HepG2 (cell line): Measurements from ENCODE around the gene PPY. TPM values are rescaled to one million over a fixed set of nuclear protein-coding genes. Genes with fewer than 3 reads are reported as not detected.

Experiments
- ATAC-seq: fragments of 200-7000 bp; cut with Tn5 transposase; 3 replicates; pipeline ENCODE4 v1.9.1; 2020; ENCODE audit warnings: mild to moderate bottlenecking, moderate library complexity
- BruUV-seq: library from RNA; stranded (reverse); fragments of 400-500 nt; replicated peaks from 2 replicates; lab custom pipeline; 2021; lab: Mats Ljungman, UMichigan
- CTCF ChIA-PET: fragments of 300-600 bp; formaldehyde crosslinking; extraction: SDS; loops from one replicate; lab custom pipeline; 2021; ENCODE audit warnings: low total read pairs, inconsistent platforms, low intra/inter-chr PET ratio; lab: Yijun Ruan, JAX
- POLR2A ChIA-PET: fragments of 350-600 bp; sonication (Branson Sonifier 250); formaldehyde crosslinking; loops from one replicate; lab custom pipeline; 2020; ENCODE audit warnings: antibody characterized with exemption, inconsistent platforms; lab: Yijun Ruan, JAX
- DNase-seq: peaks from one replicate; pipeline ENCODE4 v3.0.0-alpha.2; 2015; ENCODE audit warnings: low spot score
- FAIRE-seq: peaks from 3 replicates; lab custom pipeline; 2011; peaks lifted over from hg19 to GRCh38; lab: Jason Lieb, UNC
- H2AFZ ChIP-seq: one replicate; pipeline ENCODE4 v1.6.1; 2011; ENCODE audit warnings: low read length, inconsistent platforms
- H3K27ac ChIP-seq: fragments of 300-600 bp; 3 replicates; pipeline ENCODE4 v1.8.0; 2011; ENCODE audit warnings: mixed run types, mild to moderate bottlenecking, mixed read lengths, low read length, inconsistent platforms; ENCODE audit not compliant: insufficient read depth; ENCODE audit errors: extremely low read length
- H3K27me3 ChIP-seq, 2 experiments: fragments of 200-600 bp in 1 of 2; 2 replicates in 1 of 2; 3 replicates in 1 of 2; pipeline versions ENCODE4 v1.6.0 to v1.8.0; 2011; ENCODE audit warnings: low read length in 2 of 2, mild to moderate bottlenecking in 2 of 2, moderate library complexity in 2 of 2, inconsistent platforms in 1 of 2; ENCODE audit not compliant: insufficient read depth in 2 of 2, control insufficient read depth in 1 of 2
- H3K36me3 ChIP-seq, 2 experiments: fragments of 200-600 bp in 1 of 2; replicated peaks in 1 of 2; 2 replicates in 1 of 2; 3 replicates in 1 of 2; pipeline versions ENCODE4 v1.5.1 to v1.8.0; 2011; ENCODE audit warnings: low read length in 2 of 2, inconsistent platforms in 1 of 2; ENCODE audit not compliant: insufficient read depth in 2 of 2, control insufficient read depth in 1 of 2
- H3K4me1 ChIP-seq: 2 replicates; pipeline ENCODE4 v1.5.1; 2012; ENCODE audit warnings: low read length, inconsistent platforms; ENCODE audit not compliant: insufficient read depth
- H3K4me2 ChIP-seq: 2 replicates; pipeline ENCODE4 v1.6.0; 2011; ENCODE audit warnings: low read depth, low read length, inconsistent platforms
- H3K4me3 ChIP-seq, 3 experiments: fragments of 200-600 bp in 1 of 3; sonication (generic), shearing (Covaris generic) in 1 of 3; replicated peaks in 1 of 3; 2 replicates each; pipeline ENCODE4 v1.5.1; 2011 to 2016; ENCODE audit warnings: low read length in 3 of 3, inconsistent platforms in 2 of 3, low read depth in 2 of 3, mild to moderate bottlenecking in 2 of 3, control low read depth in 1 of 3, mixed read lengths in 1 of 3; ENCODE audit not compliant: insufficient read depth in 1 of 3
- H3K79me2 ChIP-seq: one replicate; pipeline ENCODE4 v1.6.1; 2011; ENCODE audit warnings: low read length, inconsistent platforms; ENCODE audit not compliant: insufficient read depth
- H3K9ac ChIP-seq: 2 replicates; pipeline ENCODE4 v1.6.0; 2011; ENCODE audit warnings: mild to moderate bottlenecking, low read depth, low read length, inconsistent platforms; ENCODE audit not compliant: insufficient read depth
- H3K9me3 ChIP-seq: 2 replicates; pipeline ENCODE4 v1.5.1; 2012; ENCODE audit warnings: mild to moderate bottlenecking, low read length
- H4K20me1 ChIP-seq: 2 replicates; pipeline ENCODE4 v1.6.0; 2011; ENCODE audit warnings: inconsistent platforms, mild to moderate bottlenecking, low read length, moderate library complexity; ENCODE audit not compliant: insufficient read depth
- CENPT ChIP-seq: sonication (generic); formaldehyde crosslinking; IDR thresholded peaks from 2 replicates; pipeline ENCODE4 v1.8.0; 2022; ENCODE audit warnings: low read depth, mild to moderate bottlenecking, moderate library complexity, missing genetic modification reagents
- FOXC1 ChIP-seq: sonication (generic); formaldehyde crosslinking; IDR thresholded peaks from 2 replicates; pipeline ENCODE4 v1.8.0; 2022; ENCODE audit warnings: mild to moderate bottlenecking, missing genetic modification reagents, borderline replicate concordance
- HDAC1 ChIP-seq: sonication (generic); formaldehyde crosslinking; IDR thresholded peaks from 2 replicates; pipeline ENCODE4 v1.5.1; 2020; ENCODE audit warnings: mild to moderate bottlenecking, missing genetic modification reagents
- HDAC2 ChIP-seq: sonication (generic); formaldehyde crosslinking; IDR thresholded peaks from 2 replicates; pipeline ENCODE4 v1.4.0; 2020; ENCODE audit warnings: missing genetic modification reagents
- KAT8 ChIP-seq: IDR thresholded peaks from 2 replicates; pipeline ENCODE4 v1.6.1; 2016; ENCODE audit warnings: missing genetic modification reagents, missing compliant biosample characterization
- NR3C1 ChIP-seq: sonication (generic); formaldehyde crosslinking; IDR thresholded peaks from 2 replicates; pipeline ENCODE4 v1.4.0; 2020; ENCODE audit warnings: missing genetic modification reagents
- PCBP2 ChIP-seq: fragments of 200-400 bp; formaldehyde crosslinking; optimal IDR thresholded peaks from 2 replicates; pipeline ENCODE3; 2018; ENCODE audit warnings: low read length, low read depth; ENCODE audit not compliant: poor library complexity, severe bottlenecking
- RFX5 ChIP-seq: IDR thresholded peaks from 2 replicates; pipeline ENCODE4 v1.6.1; 2011; ENCODE audit warnings: low read depth, low read length, improper control_type of control experiment
- STAG1 ChIP-seq: sonication (generic); formaldehyde crosslinking; IDR thresholded peaks from 2 replicates; pipeline ENCODE4 v1.4.0; 2020; ENCODE audit warnings: missing genetic modification reagents
- STAT5B ChIP-seq: sonication (generic); formaldehyde crosslinking; IDR thresholded peaks from 2 replicates; pipeline ENCODE4 v1.4.0; 2020; ENCODE audit warnings: missing genetic modification reagents
- SUZ12 ChIP-seq: fragments of 150-350 bp; IDR thresholded peaks from 2 replicates; pipeline ENCODE4 v1.6.1; 2014; ENCODE audit warnings: low read depth, low read length
- ZIK1 ChIP-seq: sonication (generic); formaldehyde crosslinking; IDR thresholded peaks from 2 replicates; pipeline ENCODE4 v1.5.0; 2020; ENCODE audit warnings: mild to moderate bottlenecking, low read depth, missing genetic modification reagents, borderline replicate concordance
- ZNF446 ChIP-seq: sonication (generic); formaldehyde crosslinking; IDR thresholded peaks from 2 replicates; pipeline ENCODE4 v1.5.0; 2020; ENCODE audit warnings: mild to moderate bottlenecking, missing genetic modification reagents
- ZNF589 ChIP-seq: sonication (generic); formaldehyde crosslinking; conservative IDR thresholded peaks from 2 replicates; pipeline ENCODE4 v1.8.0; 2022; ENCODE audit warnings: mild to moderate bottlenecking, moderate library complexity, missing genetic modification reagents
- ZNF780A ChIP-seq: sonication (generic); formaldehyde crosslinking; IDR thresholded peaks from 2 replicates; pipeline ENCODE4 v1.8.0; 2022; ENCODE audit warnings: mild to moderate bottlenecking, missing genetic modification reagents, moderate library complexity
- WGBS: methylation state at CpG from one replicate; pipeline ENCODE4 v1.1.6; 2017; ENCODE audit warnings: low lambda C conversion rate; 5-methylcytosine and 5-hydroxymethylcytosine counted together
- in situ Hi-C: cut with HindIII; loops from 2 replicates; pipeline ENCODE4 v1.10.0; 2017; ENCODE audit warnings: low pct_unique_long_range_greater_than_20kb; ENCODE audit not compliant: extremely low pct_ligation_motif_present
- intact Hi-C: fragments of 100-400 bp; cut with micrococcal nuclease; formaldehyde crosslinking; loops from one replicate; pipeline ENCODE4 v1.10.0; 2022; ENCODE audit not compliant: unreplicated experiment
- polyA plus RNA-seq, 8 experiments: library from polyadenylated mRNA; depleted of rRNA in 3 of 8; stranded (reverse) in 7 of 8; unstranded in 1 of 8; fragments of >200 nt; fragmentation: Illumina TruSeq in 4 of 8; extraction: Trizol in 4 of 8; gene quantifications; 2 replicates each; pipeline versions ENCODE4 v1.2.1 to v1.2.3, GENCODE V29; 2011 to 2016; ENCODE audit warnings: low read depth in 4 of 8, missing spikeins in 1 of 8, mixed read lengths in 1 of 8; ENCODE audit not compliant: insufficient read depth in 1 of 8
- total RNA-seq, 5 experiments: library from RNA; depleted of rRNA; stranded (reverse); fragments of >200 nt; fragmentation: Illumina TruSeq; extraction: Trizol; gene quantifications; 2 replicates each; pipeline ENCODE4 v1.2.3, GENCODE V29; 2016; ENCODE audit warnings: low read depth in 1 of 5
- TF ChIP-seq, protein P1 (sequence below): IDR thresholded peaks from 2 replicates; pipeline ENCODE4 v1.6.1; 2016; ENCODE audit warnings: low read depth, borderline replicate concordance
- TF ChIP-seq, protein P2 (sequence below): sonication (generic); formaldehyde crosslinking; IDR thresholded peaks from 2 replicates; pipeline ENCODE4 v1.4.0; 2020; ENCODE audit warnings: missing genetic modification reagents, borderline replicate concordance
- TF ChIP-seq, protein P3 (sequence below): sonication (generic); formaldehyde crosslinking; IDR thresholded peaks from 2 replicates; pipeline ENCODE4 v1.8.0; 2022; ENCODE audit warnings: missing genetic modification reagents, mild to moderate bottlenecking, moderate library complexity, borderline replicate concordance
- TF ChIP-seq, protein P4 (sequence below): sonication (generic); formaldehyde crosslinking; IDR thresholded peaks from 2 replicates; pipeline ENCODE4 v1.4.0; 2020; ENCODE audit warnings: missing genetic modification reagents

The PPY gene
- total and polyA plus RNA-seq, 2 of the 13 experiments (the other 11 are each of a cell fraction or from before 2014, with no cell fraction given): not detected

DNA sequence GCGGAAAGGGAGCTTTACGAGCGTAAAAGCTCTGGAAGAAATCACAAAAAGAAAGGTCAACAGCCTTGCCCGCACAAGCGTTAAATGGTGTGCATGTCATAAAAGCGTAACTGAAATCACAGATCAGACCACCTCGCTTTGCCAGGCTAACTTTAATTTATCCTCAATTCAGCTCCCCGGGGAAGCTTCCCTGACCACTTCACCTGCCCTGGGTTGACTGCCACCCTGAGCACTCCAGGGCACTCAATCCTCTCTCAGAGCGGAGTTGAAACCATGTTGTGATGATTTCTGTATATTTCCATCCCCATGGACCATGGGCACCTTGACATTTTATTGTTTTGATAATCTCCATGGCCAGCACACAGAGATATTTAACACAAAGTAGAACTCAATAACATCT is 46.0 kb upstream of the PPY start:
- H3K27ac ChIP-seq: no peak overlapping the region
- no peaks in the 10 kb centered on the region for H3K9me3 ChIP-seq
- peaks cover 12% of the 10 kb centered on the region for H3K4me1 ChIP-seq
- CTCF ChIA-PET: no interaction called here
- BruUV-seq: no TSS peak
- DNase-seq: no peak
- WGBS: 47% methylated on average over 9 of the region's 9 CpGs
- peaks cover 5 to 71% of the 10 kb centered on the region in 2 experiments; a peak in 4 of 5 replicates for H3K27me3 ChIP-seq
- no peak for ATAC-seq
- H3K79me2 ChIP-seq: no peaks in the 10 kb centered on the region
- no peaks in the 10 kb centered on the region for H4K20me1 ChIP-seq
- H3K36me3 ChIP-seq: no peaks in the 10 kb centered on the region
- no peak overlapping the region for H3K4me3 ChIP-seq
- POLR2A ChIA-PET: no interaction called here
- no peak overlapping the region for H3K4me2 ChIP-seq
- intact Hi-C loops: no loop called here
- in situ Hi-C loops: no loop called here
- TF ChIP-seq, protein P1, sequence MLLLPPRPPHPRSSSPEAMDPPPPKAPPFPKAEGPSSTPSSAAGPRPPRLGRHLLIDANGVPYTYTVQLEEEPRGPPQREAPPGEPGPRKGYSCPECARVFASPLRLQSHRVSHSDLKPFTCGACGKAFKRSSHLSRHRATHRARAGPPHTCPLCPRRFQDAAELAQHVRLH (CRISPR knock-in tag): no peak
- no peak for TF ChIP-seq ZIK1 (CRISPR knock-in tag)
- TF ChIP-seq SUZ12: no peak
- TF ChIP-seq PCBP2: no peak
- no peak for TF ChIP-seq HDAC2
- no peak for TF ChIP-seq FOXC1 (CRISPR knock-in tag)
- TF ChIP-seq ZNF446: no peak
- TF ChIP-seq ZNF780A: no peak
- TF ChIP-seq, protein P2, sequence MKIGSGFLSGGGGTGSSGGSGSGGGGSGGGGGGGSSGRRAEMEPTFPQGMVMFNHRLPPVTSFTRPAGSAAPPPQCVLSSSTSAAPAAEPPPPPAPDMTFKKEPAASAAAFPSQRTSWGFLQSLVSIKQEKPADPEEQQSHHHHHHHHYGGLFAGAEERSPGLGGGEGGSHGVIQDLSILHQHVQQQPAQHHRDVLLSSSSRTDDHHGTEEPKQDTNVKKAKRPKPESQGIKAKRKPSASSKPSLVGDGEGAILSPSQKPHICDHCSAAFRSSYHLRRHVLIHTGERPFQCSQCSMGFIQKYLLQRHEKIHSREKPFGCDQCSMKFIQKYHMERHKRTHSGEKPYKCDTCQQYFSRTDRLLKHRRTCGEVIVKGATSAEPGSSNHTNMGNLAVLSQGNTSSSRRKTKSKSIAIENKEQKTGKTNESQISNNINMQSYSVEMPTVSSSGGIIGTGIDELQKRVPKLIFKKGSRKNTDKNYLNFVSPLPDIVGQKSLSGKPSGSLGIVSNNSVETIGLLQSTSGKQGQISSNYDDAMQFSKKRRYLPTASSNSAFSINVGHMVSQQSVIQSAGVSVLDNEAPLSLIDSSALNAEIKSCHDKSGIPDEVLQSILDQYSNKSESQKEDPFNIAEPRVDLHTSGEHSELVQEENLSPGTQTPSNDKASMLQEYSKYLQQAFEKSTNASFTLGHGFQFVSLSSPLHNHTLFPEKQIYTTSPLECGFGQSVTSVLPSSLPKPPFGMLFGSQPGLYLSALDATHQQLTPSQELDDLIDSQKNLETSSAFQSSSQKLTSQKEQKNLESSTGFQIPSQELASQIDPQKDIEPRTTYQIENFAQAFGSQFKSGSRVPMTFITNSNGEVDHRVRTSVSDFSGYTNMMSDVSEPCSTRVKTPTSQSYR (CRISPR knock-in tag): no peak
- no peak for TF ChIP-seq KAT8 (CRISPR knock-in tag)
- TF ChIP-seq, protein P3, sequence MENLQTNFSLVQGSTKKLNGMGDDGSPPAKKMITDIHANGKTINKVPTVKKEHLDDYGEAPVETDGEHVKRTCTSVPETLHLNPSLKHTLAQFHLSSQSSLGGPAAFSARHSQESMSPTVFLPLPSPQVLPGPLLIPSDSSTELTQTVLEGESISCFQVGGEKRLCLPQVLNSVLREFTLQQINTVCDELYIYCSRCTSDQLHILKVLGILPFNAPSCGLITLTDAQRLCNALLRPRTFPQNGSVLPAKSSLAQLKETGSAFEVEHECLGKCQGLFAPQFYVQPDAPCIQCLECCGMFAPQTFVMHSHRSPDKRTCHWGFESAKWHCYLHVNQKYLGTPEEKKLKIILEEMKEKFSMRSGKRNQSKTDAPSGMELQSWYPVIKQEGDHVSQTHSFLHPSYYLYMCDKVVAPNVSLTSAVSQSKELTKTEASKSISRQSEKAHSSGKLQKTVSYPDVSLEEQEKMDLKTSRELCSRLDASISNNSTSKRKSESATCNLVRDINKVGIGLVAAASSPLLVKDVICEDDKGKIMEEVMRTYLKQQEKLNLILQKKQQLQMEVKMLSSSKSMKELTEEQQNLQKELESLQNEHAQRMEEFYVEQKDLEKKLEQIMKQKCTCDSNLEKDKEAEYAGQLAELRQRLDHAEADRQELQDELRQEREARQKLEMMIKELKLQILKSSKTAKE: no peak
- TF ChIP-seq NR3C1 (CRISPR knock-in tag): no peak
- no peak for TF ChIP-seq CENPT (CRISPR knock-in tag)
- no peak for TF ChIP-seq ZNF589
- TF ChIP-seq STAG1 (CRISPR knock-in tag): no peak
- TF ChIP-seq RFX5: no peak
- TF ChIP-seq STAT5B (CRISPR knock-in tag): no peak
- TF ChIP-seq, protein P4, sequence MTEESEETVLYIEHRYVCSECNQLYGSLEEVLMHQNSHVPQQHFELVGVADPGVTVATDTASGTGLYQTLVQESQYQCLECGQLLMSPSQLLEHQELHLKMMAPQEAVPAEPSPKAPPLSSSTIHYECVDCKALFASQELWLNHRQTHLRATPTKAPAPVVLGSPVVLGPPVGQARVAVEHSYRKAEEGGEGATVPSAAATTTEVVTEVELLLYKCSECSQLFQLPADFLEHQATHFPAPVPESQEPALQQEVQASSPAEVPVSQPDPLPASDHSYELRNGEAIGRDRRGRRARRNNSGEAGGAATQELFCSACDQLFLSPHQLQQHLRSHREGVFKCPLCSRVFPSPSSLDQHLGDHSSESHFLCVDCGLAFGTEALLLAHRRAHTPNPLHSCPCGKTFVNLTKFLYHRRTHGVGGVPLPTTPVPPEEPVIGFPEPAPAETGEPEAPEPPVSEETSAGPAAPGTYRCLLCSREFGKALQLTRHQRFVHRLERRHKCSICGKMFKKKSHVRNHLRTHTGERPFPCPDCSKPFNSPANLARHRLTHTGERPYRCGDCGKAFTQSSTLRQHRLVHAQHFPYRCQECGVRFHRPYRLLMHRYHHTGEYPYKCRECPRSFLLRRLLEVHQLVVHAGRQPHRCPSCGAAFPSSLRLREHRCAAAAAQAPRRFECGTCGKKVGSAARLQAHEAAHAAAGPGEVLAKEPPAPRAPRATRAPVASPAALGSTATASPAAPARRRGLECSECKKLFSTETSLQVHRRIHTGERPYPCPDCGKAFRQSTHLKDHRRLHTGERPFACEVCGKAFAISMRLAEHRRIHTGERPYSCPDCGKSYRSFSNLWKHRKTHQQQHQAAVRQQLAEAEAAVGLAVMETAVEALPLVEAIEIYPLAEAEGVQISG (CRISPR knock-in tag): no peak
- no peak for TF ChIP-seq HDAC1
- no peak for FAIRE-seq
- H3K9ac ChIP-seq: no peak overlapping the region
- H2AFZ ChIP-seq: no peak overlapping the region
